Hematopoietic multipotent progenitor cell treated with erythropoietin and hydrocortisone succinate and interleukin-3 and kit ligand, for 6 days (in vitro differentiated cells): Measurements from ENCODE around the gene CHRNA9.
A peak's percentile ranks its signal among the peaks of the same experiment; 100 is the strongest.

Experiments used
- DNase-seq: peaks from one replicate; pipeline ENCODE4 v3.0.0-alpha.2; 2015

The CHRNA9 gene

DNA sequence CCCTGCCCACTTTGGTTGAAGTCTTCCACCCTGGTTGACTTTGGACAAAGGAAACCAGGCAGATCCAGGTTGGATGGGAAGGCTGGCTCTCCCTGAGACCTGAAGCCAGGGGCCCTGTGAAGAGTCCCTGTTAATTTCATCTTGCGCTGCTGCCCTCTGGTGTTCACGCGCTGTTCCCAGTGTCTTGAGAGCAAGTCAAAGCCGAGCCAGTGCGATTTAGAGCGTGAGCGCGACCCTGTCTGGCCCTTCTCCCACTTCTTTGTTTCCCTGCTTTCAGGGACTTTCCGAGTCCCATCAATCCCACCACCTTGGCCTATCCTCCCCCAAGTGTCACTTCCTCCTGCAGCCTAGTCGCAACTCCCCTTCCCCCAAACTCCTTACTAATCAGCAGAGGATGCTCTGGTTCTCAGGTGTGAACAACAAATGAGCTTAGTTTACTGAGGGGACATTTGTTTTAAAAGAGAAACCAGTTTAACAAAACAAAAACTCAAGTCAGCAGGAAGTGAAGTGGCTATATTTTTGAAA is 25.8 kb upstream of the CHRNA9 start:
- peak; percentile 94 for DNase-seq

DNA sequence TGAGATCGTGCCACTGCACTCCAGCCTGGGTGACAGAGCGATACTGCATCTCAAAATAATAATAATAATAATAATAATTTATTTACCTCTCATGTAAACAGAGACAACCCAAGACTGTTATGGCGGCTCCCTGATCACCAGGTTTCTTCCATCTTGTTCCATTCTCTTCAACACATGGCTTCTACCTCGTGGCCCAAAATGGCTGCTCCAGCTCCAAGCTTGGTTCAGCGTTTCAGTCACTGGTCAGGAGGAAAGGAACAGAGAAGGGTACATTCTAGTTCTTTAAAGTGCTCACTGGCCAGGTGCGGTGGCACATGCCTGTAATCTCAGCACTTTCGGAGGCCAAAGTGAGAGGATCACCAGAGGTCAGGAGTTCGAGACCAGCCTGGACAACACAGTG is 24.9 kb upstream of the CHRNA9 start:
- no peak for DNase-seq

DNA sequence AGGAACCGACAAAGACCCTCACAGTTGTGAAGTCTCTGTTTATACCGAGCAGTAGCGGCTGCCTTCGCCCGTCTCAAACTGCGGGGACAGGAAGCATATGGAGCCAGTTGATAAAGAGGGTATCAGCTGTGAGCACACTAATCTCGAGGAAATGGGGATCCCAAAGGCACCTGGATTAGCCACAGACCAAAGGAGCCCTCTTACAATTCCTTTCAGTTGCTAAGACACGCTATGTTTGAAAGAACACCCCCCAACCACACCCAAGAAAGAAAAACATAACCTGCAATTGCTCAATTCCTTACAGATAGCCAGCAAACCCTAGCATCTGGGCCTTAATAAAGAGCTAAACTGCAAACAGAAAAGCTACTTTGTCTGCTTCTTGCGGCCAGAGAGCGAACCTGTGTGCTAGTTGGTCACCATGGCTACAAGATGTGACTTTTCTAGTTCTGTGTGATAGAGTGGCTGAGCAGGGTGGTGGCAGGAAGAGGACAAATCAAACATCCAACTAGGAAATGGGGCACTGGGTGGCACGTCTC is 23.3 kb upstream of the CHRNA9 start:
- DNase-seq = peak; percentile 87

DNA sequence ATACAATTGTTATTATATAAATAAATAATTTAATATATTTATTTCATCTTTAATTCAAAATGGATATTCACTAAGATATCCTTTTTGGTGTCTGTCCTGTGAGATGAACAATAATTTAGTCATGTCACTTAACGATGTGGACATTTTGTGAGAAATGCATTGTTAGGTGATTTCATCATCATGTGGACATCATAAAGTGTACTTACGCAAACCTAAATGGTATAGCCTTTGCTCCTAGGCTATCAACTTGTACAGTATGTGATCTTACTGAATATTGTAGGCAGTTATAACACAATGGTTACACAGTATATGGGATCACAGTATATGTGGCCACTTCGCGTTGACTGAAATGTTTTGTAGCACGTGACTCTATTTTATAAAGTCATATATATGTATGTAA is 20.2 kb upstream of the CHRNA9 start:
- peak; percentile 46 for DNase-seq

DNA sequence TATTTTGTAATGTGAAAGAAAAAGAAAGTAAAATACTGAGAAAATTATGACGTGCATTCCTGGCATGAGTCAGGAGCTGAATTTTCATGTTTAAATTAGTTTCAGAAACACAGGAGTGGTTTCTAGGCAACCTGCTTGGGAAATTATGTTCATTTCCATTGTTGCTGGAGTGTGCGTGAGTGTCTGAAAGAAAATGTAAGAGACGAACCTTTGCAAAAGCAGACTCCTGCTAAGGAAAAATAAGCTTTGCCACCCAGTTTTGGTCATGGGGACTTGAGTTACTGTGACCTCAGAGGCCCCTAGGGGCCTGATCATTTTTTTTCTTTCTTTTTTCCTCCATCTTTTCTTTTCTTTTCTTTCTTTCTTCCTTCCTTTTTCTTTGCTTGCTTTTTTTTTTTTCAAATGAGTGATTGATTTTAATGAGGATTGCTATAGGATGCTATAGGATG is 18.8 kb upstream of the CHRNA9 start:
- no peak for DNase-seq

DNA sequence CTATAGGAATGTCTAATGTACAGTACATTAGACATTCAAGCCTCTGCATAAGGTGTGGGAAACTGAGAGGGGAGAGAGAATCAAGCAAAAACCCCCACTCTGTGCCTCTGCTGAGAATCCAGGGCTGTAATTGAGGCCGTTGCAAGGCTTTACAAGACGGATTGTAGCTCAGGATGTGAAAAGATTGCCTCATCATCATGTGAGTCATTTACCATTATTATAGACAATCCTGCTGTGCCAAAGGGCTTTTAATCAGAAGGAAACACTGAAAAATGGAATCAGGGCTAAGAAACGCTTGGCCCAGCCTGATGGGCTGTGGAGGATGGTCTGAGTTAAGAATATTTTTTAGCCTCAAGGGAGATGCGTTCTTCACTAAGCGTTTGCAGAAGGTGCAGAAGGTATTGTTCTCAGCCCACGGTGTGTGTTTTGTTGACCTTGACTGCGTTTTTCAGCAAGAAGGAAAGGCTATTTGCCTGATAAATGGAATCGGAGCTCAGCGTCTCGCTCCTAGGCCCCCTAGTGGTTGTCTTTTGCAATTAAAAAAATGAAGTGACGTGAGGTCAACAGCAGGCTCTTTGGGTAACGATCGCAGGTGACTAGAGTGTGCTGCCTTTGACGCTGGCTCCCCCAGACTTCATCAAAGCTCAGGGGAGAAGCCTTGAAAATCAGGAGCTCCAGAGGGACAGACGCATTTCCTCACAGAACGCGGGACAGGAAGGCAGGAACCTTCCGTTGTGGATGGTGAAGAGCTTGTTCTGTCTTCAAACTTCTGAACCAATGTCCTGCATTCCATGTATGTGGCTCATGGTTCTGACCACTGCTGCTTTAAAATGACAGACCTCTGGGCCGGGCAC is 18.1 kb upstream of the CHRNA9 start:
- peak; percentile 87 for DNase-seq

DNA sequence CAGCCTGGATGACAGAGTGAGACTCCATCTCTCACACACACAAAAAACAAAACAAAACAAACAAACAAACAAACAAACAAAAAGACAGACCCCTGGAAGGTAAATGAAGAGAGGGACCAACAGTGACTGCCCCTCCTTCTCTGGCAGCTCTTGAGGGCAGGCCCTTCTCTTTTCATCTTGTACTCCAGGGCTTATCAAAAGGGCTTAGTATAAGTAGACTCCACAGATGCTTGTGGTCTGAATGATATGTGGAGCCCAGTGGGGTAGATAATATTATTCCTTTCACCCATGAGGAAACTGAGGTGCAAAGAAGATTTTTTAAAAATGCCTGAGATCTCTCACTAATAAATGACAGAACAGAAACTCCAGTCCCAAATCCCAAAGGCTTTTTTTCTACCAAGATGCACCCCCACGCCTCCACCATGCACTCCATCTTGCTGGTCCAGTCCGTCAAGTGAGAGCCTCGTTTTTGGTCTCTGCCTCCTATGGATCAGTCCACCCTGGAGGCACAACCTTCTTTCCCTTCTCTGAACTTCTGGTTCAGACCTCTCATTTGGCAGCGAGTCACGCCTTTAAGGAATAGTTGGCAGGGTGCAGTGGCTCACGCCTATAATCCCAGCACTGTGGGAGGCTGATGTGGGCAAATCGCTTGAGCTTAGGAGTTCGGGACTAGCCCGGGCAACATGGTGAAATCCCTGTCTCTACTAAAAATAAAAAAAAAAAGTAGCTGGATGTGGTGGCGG is 17.0 kb upstream of the CHRNA9 start:
- DNase-seq = peak; percentile 55

DNA sequence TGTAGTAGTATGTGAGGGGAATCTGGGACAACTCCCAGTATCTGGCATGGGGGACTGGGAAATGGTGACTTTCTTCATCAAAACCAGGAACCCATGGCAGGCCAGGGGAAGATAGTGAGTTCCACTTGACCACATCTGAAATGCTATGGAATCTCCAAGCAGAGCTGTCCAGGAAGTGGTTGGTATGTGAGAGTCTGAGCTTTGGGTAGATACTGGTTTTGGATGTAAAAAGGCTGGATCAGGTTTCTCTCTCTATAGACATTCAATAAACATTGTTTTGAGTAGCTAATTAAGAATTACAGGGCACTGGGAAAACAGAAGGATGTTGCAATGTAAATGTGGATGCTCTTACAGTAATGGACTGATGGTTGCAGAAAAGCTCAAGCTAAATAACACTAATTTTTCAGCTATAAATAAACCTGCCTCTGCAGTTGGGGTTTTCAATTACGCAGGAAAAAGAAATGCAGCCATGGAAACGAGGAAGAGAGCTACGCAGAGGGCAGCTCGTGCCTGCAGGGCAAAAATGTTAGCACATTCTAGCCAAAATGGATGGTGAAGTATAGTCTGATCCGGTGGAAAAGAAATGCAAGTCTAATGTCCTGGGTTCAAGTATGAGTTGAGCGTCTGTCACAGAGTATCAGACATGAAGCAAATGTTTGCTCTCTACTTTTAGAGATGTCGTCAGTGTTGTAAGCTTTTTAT is 13.4 kb upstream of the CHRNA9 start:
- DNase-seq = no peak

DNA sequence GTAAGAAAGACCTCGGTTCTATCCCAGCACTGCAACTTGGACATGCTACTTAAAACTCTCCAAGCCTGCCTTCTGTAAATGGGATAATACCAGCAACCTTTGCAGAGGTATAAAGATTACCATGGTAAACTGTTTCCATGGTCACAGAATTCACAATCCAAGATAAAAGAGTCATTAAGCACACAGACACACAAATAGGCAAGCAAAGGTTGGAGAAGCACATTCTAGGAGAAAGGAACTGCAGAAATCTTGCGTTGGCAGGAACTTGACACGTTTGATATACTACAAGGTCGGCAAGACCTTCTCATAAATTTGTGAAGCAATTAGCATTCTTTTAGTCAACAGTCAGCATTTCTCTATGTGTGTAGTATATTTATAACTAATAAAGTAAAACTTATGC is 12.3 kb upstream of the CHRNA9 start:
- no peak for DNase-seq

DNA sequence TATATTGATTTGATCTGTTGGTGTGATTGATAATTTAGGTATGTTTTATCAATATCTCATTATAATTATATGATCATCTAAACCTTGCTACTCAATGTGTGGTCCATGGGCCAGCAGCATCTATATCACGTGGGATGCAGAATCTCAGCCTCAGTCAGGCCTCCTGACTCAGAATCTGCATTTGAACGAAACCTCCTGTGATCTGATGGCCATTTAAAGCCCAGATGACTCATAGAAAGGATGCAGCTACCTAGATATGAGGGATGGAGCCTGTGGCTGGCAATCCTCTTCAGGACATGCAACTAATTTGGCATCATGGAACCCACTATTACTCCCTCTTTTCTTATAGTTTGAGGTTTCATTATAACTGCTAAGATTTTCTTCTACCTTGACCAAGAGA is 11.3 kb upstream of the CHRNA9 start:
- no peak for DNase-seq

DNA sequence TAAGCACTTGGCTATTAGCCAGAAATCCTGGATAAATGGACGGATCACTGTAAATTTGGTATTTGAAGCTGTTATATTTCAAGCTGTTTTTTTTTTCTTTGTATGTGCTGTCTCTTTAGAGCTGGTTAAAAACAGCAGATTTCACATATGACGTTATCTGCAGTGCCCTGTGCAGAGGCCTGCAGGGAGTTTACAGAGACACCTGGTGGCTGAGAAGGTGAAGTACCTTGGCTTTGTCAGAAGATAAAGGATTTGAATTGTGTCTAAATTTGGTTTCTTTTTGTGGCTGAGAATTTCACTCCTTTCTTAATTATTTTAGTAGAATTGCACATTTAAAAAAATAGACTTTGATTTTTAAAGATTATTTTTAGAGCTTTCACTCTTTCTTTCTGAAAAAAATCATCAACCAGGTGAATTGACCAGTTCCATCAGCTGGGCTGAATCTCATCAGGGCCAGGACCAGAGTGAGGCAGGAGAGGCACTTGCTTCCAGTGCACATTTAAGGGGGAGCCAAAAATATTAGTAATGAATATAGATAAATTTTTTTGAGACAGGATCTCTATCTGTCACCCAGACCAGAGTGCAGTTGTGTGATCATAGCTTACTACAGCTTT is 9.6 kb upstream of the CHRNA9 start:
- peak; percentile 91 for DNase-seq

DNA sequence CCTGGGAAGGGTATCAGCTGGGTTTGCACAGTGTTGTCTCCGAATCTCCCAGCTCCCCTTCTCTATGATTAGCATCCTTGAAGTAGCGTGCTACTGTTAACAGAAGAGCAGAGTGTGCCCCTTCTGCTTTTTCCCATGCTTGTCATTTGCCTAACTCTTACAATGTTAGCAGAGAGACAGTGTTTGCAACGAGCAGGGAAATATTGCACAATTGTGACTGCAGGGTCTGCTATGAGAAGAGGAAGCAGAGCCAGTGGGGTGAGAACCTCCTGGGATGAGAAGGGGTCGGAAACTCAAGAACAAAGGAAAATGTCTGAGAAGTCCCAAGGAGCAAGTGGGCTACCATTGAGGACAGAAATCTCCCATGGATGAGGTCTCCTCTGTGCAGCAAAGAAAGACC is 7.8 kb upstream of the CHRNA9 start:
- DNase-seq = peak; percentile 71

DNA sequence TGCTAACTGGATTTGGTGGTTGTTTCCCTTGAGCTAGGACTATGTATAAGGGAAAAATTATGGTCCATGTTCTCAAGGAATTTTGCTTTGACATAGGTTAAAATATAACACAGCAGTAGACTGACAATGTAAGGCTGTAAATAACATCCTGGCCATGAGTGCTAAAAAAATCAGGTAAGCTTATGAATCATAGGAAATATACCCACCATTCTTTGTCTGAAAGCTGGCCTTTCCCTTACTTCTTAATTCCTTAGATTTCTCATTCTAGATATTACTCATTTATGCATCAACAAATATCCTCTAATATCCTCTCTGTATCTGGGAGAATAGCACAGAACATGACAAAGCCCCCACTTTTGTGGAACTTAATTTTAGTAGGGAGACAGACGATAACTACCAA is 6.8 kb upstream of the CHRNA9 start:
- DNase-seq = no peak

DNA sequence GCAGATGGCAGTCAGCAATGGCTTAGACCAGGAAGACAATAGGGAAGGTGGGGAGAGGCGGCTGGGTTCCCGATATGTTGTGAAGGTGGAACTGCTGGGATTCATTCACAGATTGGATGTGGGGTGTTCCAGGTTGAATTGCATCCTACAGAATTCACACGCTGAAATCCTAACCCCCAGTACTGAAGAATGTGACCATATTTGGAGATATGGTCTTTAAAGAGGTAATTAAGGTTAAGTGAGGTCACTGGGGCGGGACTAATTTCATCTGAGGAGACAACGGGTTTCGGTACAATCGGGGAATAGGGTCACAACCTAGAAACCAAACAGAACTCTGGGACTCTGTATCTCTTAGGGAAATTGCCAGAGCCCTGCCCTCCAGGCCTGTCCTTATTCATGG is 5.3 kb upstream of the CHRNA9 start:
- no peak for DNase-seq

DNA sequence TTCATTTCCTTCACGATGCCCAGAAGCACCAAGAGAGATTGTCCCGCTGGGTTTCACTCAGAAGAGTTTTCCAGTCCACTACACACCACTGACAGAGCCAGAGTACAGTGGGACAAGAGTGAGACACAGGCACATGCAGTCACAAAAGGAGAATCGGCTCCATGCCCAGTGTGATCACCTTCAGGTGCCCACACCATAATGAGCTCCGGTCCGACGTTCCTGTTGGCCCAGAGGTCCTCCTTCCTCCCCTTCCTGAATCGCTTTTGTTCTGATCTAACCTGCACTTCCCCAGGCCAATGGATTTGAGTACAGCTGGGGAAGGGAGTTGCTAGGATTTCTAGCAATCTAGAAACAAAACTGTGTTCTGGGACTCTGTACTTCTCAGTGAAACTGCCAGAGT is 4.6 kb upstream of the CHRNA9 start:
- no peak for DNase-seq

DNA sequence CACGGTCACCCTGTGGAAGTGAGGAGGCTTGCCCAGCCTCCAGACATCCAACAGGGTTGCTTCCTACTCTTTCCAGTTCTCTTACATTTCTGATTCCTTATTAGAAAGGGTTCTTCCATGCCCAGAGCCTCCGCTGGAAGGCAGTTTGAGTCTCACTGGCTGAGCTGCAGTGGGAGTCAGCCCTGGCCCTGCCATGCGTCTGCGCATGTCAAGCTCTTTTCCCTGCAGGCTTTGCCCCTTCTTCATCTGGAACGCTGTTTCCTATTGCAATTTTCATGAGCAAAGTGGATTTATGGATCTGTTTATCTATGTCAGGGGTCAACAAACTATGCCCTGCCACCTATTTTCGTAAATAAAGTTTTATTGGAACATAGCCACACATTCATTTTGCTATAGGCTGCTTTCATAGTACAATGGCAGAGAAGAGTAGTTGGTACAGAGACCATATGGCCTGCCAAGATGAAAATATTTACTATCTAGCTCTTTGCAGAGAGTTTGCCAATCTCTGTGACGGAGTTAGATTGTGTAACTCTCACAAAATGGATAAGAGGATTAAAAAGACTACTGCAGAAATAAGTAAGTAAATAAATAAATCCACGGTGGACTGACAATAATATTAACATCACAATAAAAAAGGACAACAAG is 3.9 kb upstream of the CHRNA9 start:
- DNase-seq = no peak

DNA sequence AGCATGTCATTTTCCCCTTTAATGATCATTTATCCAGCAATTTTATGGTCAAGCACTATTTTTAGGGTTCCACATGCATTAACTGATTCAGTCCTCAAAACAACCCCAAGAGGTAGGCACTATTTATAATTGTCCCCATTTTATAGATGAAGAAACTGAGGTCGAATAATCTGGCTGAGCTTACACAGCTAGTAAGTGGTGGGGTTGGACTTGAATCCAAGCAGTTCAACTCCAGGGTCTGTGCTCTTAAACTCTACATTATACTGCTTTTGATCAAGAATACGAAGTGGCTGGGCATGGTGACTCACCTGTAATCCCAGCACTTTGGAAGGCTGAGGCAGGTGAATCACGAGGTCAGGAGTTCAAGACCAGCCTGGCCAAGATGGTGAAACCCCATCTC is 3.2 kb upstream of the CHRNA9 start:
- no peak for DNase-seq

DNA sequence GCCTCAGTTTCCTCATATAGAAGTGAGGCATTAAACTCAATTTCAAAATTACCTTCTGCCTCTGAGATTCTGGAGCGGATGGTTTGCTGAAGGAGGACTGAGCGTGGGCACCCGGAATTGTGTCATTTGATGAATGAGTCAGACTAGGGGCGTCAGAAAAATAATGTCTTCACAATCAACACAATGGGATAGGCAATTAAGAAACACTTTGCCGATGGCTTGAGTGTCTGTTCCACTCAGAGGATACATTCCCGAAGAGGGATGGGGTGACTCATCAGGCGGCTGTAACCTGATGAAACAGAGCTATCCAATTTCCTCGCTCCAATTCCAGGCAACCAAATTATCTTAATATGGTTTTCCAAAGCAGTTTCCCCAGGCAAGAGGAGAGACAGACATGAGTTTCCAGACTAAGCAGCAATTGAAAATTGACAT is 1.2 kb upstream of the CHRNA9 start:
- no peak for DNase-seq

DNA sequence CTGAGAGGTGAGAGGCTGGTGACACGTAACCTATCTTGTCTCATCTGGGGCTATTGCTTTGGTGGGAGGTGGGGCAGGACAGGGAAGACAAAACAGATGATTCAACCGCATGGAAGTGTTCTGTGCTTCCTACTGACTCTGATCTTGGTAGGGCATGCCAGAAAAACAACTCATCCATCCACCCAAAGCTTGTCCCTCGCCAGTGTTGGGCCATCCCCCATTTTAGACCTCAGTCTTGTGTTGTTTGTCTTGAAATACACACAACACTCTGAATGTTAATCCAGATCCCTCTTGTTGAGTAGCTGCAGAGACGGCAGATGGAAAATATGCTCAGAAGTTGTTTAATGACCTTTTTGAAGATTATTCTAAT is 377 bp downstream of the CHRNA9 start:
- no peak for DNase-seq

DNA sequence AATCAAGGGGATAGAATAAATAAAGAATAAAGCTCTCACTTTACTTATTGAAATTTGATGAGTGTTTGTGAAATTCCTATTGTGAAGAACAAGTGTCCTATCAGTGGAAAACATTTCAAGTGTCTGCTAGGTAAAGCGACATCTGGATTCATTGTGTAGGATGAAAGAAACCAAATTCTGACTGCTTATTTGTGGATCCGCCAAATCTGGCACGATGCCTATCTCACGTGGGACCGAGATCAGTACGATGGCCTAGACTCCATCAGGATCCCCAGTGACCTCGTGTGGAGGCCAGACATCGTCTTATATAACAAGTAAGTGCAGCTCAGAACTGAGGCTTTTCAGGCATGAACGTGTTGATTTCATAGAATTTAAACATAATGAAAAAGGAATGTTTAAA is 1.9 kb downstream of the CHRNA9 start:
- no peak for DNase-seq

DNA sequence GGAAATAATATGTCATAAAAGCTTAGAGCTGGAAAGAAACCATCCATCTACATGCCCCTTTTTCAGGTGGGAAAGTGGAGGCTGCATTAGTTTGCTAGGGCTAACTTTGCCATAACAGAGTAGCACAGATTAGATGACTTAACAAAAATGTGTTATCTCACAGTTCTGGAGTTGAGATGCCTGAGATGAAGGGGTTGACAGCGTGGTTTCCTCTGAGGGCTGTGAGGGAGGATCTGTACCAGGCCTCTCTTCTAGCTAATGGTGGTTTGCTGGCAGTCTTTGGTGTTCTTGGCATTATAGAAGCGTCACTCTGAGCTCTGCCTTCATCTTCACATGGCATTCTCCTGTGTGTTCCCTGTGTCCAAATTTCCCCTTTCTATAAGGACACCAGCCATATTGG is 2.4 kb downstream of the CHRNA9 start:
- no peak for DNase-seq

DNA sequence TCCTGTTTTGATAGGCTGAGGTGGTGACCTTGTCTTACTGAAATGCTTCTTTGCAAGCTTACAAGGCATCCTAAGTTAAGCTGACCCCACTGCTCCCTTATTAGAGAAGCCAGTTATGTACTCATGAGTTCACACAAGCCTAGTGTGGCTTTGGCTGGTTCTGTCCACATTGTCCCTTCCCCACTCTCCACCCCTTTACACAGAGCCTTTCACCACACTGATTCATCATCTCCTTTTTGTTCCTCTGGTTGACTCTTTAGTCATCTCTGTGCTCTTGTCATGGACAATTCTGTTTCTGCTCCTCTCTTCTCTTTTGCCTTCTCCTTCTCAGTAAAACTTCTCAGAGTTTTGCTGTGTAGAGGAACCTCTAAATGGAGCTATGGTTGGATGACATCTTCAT is 4.9 kb downstream of the CHRNA9 start:
- DNase-seq = no peak
